ENCODE results near the gene NINJ2. TPM values are rescaled to one million over a fixed set of nuclear protein-coding genes. Genes with fewer than 3 reads are reported as not detected.
A peak's percentile ranks its signal among the peaks of the same experiment; 100 is the strongest.

The NINJ2 gene
- total RNA-seq, 1 donor from 2014 or later: 0.26 TPM

DNA sequence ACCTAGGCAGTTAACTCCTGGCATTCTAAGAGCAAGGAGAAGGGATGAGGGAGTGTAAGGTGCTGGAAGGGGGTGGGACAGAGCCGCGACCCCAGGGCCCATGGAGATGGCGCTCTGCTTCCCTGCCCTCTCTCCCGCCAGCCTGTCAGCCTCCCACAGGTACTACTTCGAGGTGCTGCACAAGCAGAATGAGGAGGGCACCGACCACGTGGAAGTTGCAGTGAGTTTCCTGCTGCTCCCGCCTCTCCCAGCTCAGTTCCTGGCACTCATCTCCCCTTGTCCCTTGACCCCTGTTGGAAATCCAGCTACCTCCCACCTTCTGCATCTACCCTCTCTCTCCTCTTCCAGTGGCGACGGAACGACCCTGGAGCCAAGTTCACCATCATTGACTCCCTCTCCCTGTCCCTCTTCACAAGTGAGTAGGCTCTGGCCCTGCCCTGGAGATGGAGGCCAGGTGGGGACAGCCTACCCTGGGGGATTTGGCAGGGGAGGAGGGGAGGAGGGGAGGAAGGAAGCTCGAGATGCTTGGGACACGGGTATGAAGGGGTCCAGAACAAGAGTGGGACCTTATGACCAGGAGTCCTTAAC lies 115.3 kb downstream of the NINJ2 start:
- no peaks in the 10 kb centered on the region for H3K27me3 ChIP-seq (ENCODE audit: control insufficient read depth, insufficient read depth, low read length)
- TF ChIP-seq, protein P1, sequence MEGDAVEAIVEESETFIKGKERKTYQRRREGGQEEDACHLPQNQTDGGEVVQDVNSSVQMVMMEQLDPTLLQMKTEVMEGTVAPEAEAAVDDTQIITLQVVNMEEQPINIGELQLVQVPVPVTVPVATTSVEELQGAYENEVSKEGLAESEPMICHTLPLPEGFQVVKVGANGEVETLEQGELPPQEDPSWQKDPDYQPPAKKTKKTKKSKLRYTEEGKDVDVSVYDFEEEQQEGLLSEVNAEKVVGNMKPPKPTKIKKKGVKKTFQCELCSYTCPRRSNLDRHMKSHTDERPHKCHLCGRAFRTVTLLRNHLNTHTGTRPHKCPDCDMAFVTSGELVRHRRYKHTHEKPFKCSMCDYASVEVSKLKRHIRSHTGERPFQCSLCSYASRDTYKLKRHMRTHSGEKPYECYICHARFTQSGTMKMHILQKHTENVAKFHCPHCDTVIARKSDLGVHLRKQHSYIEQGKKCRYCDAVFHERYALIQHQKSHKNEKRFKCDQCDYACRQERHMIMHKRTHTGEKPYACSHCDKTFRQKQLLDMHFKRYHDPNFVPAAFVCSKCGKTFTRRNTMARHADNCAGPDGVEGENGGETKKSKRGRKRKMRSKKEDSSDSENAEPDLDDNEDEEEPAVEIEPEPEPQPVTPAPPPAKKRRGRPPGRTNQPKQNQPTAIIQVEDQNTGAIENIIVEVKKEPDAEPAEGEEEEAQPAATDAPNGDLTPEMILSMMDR (IDR thresholded peaks at IDR 0.05; ENCODE audit: insufficient read depth, low read length, severe bottlenecking): no peak
- FAIRE-seq: no peak

DNA sequence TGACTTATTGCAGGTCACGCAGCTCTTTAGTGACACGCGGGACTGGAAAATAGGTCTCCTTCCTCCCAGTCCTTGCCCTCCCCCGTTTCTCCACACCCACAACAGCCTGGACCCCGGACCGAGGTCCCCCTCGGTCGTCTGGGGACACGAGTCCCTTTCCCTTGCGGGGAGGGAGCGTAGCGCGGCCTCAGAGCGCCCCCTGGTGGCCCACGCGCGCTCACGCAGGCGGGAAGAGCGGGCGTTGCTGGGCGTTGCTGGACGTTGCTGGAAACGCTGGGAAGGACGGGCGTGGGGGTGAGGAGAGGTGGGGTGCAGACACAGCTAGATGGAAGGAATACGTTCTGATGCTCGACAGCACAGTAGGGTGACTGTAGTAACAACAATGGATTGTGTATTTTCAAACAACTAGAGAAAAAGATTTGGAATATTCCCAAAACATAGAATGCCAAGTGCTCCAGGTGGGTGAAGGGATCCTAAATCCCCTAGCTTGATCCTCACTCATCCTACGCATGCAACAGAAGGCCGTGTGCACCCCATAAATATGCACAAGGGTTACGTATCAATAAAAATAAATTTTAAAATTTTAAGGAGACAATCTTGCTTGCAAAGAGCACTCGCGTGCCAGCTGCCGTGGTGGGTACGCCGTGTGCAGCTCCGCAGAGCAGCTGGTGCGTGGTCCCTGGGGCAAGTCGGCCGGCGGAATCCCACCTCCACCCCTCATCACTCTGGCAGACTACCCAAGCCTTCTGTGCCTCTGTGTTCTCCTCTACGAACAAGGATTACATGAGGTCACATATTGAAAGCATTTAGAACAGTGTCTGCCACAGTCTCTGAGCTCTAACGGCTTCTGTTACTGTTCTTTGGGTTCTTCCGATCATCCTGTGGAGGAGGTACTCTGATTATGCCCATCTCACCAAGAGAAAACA lies 116.1 kb downstream of the NINJ2 start:
- Histone ChIP-seq H3K4me3 (ENCODE audit: low read depth, low read length) (no peak overlapping the region), H3K36me3 (ENCODE audit: control insufficient read depth, insufficient read depth, low read length) (no peaks in the 10 kb centered on the region), H3K27me3 (ENCODE audit: control insufficient read depth, insufficient read depth, low read length) (peaks cover 5% of the 10 kb centered on the region)
- FAIRE-seq (no peak), DNase-seq (ENCODE audit: low read depth) (peak; percentile 10)
- TF ChIP-seq, protein P1 (IDR thresholded peaks at IDR 0.05; ENCODE audit: insufficient read depth, low read length, severe bottlenecking): peak; percentile 98

More for the DNA sequence above, 115.3 kb downstream of the NINJ2 start:
- Histone ChIP-seq H3K4me3 (ENCODE audit: low read depth, low read length) (no peak overlapping the region), H3K36me3 (ENCODE audit: control insufficient read depth, insufficient read depth, low read length) (no peaks in the 10 kb centered on the region)
- no peak for DNase-seq (ENCODE audit: low read depth)

DNA sequence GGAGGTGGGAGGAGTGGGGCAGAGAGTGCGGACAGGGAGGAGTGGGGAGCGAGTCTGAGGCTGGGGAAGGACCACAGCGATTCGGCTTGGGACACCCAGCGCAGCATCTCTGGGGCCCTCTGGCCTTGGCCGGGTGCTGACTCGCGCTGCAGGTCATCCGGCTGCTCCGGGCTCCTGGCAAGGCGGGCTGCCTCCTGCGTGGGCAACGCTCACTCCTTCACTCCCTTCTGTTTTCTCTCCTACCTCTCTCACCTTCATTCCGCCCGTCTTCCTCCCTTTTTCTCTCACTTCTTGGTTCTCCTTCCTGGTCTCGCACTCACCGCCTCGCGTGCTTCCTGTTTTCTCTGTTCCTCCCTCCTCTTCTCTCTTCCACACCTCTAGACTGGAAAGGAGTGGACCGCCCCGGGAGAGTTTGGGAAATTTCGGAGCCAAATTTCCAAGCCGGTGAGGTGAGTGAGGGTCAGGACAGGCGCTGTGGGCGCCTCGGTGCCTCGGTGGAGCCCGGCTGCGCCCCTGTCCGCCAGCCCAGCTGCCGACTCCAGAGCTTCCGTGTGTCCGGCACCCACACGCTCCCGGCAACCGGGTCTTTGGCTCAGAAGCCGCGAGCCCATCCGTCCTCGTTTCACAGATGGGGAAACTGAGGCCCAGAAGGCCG lies 116.9 kb downstream of the NINJ2 start:
- no peaks in the 10 kb centered on the region for H3K36me3 ChIP-seq (ENCODE audit: control insufficient read depth, insufficient read depth, low read length)
- peaks cover 5% of the 10 kb centered on the region for H3K27me3 ChIP-seq (ENCODE audit: control insufficient read depth, insufficient read depth, low read length)
- no peak overlapping the region for H3K4me3 ChIP-seq (ENCODE audit: low read depth, low read length)
- FAIRE-seq: no peak
- no peak for DNase-seq (ENCODE audit: low read depth)
- TF ChIP-seq, protein P1 (IDR thresholded peaks at IDR 0.05; ENCODE audit: insufficient read depth, low read length, severe bottlenecking): no peak

DNA sequence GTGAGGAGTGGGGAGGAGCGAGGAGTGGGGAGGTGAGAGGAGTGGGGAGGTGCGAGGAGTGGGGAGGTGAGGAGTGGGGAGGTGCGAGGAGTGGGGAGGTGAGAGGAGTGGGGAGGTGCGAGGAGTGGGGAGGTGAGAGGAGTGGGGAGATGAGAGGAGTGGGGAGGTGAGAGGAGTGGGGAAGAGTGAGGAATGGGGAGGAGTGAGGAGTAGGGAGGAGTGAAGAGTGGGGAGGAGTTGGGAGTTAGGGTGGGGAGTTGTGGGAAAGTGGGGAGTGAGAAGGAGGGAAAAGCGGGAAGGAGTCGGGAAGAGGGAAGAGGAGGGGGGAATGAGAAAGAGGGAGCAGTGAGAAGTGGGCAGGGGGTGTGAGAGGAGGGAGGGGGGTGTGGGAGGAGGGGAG lies 117.4 kb downstream of the NINJ2 start:
- no peak for FAIRE-seq
- TF ChIP-seq, protein P1 (IDR thresholded peaks at IDR 0.05; ENCODE audit: insufficient read depth, low read length, severe bottlenecking): no peak

DNA sequence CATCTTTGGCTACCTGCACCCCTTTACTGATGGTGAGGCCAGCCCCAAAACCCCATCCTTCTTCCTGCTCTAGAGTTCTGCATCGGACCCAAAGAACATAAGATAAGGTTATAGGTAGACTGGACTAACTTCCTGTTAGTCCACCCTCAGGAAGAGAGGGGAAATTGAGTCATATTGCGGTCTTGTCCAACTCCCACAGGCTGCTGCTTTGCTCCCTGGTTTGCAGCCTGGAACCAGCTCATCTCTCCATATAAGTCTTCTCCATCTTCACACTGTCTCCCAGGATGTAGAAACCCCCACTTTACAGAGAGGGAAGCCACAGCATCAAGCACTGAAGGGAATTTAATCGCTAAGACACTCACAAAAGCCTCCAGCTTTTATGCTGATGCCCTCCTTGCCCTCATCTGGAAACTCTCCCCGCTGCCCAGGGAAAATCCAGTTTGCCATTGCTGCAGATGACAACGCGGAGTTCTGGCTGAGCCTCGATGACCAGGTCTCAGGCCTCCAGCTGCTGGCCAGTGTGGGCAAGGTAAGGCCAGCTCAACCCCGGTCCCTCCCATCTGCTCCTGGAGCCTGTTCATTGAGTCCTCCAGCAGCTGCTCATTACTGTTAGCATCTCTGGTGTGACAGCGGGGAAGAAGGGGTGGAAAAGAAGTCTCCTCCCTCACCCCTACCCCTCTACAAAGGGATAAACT lies 118.2 kb downstream of the NINJ2 start:
- FAIRE-seq (no peak), DNase-seq (ENCODE audit: low read depth) (no peak)
- Histone ChIP-seq H3K27me3 (ENCODE audit: control insufficient read depth, insufficient read depth, low read length) (peaks cover 5% of the 10 kb centered on the region), H3K4me3 (ENCODE audit: low read depth, low read length) (no peak overlapping the region), H3K36me3 (ENCODE audit: control insufficient read depth, insufficient read depth, low read length) (no peaks in the 10 kb centered on the region)
- TF ChIP-seq, protein P1 (IDR thresholded peaks at IDR 0.05; ENCODE audit: insufficient read depth, low read length, severe bottlenecking): no peak

More for the DNA sequence above, 117.4 kb downstream of the NINJ2 start:
- DNase-seq (ENCODE audit: low read depth): no peak
- Histone ChIP-seq H3K27me3 (ENCODE audit: control insufficient read depth, insufficient read depth, low read length) (peaks cover 5% of the 10 kb centered on the region), H3K4me3 (ENCODE audit: low read depth, low read length) (no peak overlapping the region), H3K36me3 (ENCODE audit: control insufficient read depth, insufficient read depth, low read length) (no peaks in the 10 kb centered on the region)

All from bronchial epithelial cell (primary cell).